Esophagus squamous epithelium (tissue), 5 donors: ENCODE results near the gene THRSP. TPM values are rescaled to one million over a fixed set of nuclear protein-coding genes. Genes with fewer than 3 reads are reported as not detected.
"Not testable (repeated sequence)": the region's sequence is repeated elsewhere in the genome, so short reads cannot be mapped to it uniquely, and the experiment has no call there.

Experiments
- DNase-seq: peaks from one replicate; lab custom pipeline; 2025; lab: John Stamatoyannopoulos, UW
- H3K27ac ChIP-seq, 4 donors: fragments of 200-600 bp; sonication (generic); one replicate each; pipeline ENCODE4 v1.5.1; 2016 to 2019; ENCODE audit warnings: mild to moderate bottlenecking in 1 of 4
- H3K27me3 ChIP-seq, 4 donors: fragments of 200-600 bp; sonication (generic); 1 replicate in 3 of 4; 2 replicates in 1 of 4; pipeline versions ENCODE4 v1.5.1 to v1.6.0; 2017 to 2021; ENCODE audit warnings: antibody characterized with exemption in 1 of 4
- H3K36me3 ChIP-seq, 3 donors: fragments of 200-600 bp; sonication (generic); one replicate each; pipeline ENCODE4 v1.5.1; 2016 to 2019
- H3K4me1 ChIP-seq, 3 donors: fragments of 200-600 bp; sonication (generic); one replicate each; pipeline ENCODE4 v1.5.1; 2017 to 2019
- H3K4me3 ChIP-seq, 4 donors: fragments of 200-600 bp; sonication (generic); 1 replicate in 3 of 4; 2 replicates in 1 of 4; pipeline ENCODE4 v1.5.1; 2016 to 2019; ENCODE audit warnings: mild to moderate bottlenecking in 2 of 4, moderate library complexity in 1 of 4
- H3K9me3 ChIP-seq, 3 donors: fragments of 200-600 bp; sonication (generic); one replicate each; pipeline ENCODE4 v1.5.1; 2016 to 2019
- CTCF ChIP-seq, 6 experiments: fragments of 450-650 bp in 4 of 6; fragments of 200-600 bp in 2 of 6; sonication (generic) in 2 of 6; IDR thresholded peaks; one replicate each; pipeline ENCODE4 v1.5.1; 2016 to 2019; ENCODE audit warnings: antibody characterized with exemption in 6 of 6, mild to moderate bottlenecking in 4 of 6, moderate library complexity in 4 of 6
- POLR2A ChIP-seq, 4 donors: fragments of 450-650 bp; IDR thresholded peaks; one replicate each; pipeline ENCODE4 v1.6.1; 2017; ENCODE audit warnings: antibody characterized with exemption in 4 of 4, mild to moderate bottlenecking in 4 of 4, moderate library complexity in 3 of 4
- WGBS, 2 donors: methylation state at CpG; one replicate each; pipeline ENCODE4 v1.1.5; 2018; 5-methylcytosine and 5-hydroxymethylcytosine counted together
- intact Hi-C: fragments of 100-400 bp; cut with DNase I; formaldehyde crosslinking; loops from one replicate; pipeline ENCODE4 v1.15.0; 2022
- total RNA-seq, 4 donors: library from RNA; depleted of rRNA; stranded (reverse); fragments of >200 nt; gene quantifications; one replicate each; pipeline ENCODE4 v1.1.0, GENCODE V29; 2016
- donor health status: DM: yes; HTN: yes; CAD: no.

Gene THRSP
- not detected for total RNA-seq

- no peak for DNase-seq
- no peak within 1 kb of the TSS for H3K27ac ChIP-seq
- no peaks in the 10 kb centered on the region for H3K27me3 ChIP-seq
- no peak within 1 kb of the TSS for H3K4me3 ChIP-seq
- TF ChIP-seq CTCF (IDR thresholded peaks at IDR 0.05): no peak
- H3K4me1 ChIP-seq: no peaks in the 10 kb centered on the region
- WGBS, 2 donors: 86 to 94% methylated on average over 7 to 8 of the region's 14 CpGs
- no peaks in the 10 kb centered on the region for H3K9me3 ChIP-seq
- H3K36me3 ChIP-seq: peaks cover 0 to 21% (median 0%) of the 10 kb centered on the region in 3 donors
- intact Hi-C loops: no loop called here
Measured at GRCh38 chr11:78063440-78064181, at the start of gene THRSP. Gene THRSP (plus strand): TSS chr11:78063861. CDS start chr11:78063882, 21 bp downstream.

DNA sequence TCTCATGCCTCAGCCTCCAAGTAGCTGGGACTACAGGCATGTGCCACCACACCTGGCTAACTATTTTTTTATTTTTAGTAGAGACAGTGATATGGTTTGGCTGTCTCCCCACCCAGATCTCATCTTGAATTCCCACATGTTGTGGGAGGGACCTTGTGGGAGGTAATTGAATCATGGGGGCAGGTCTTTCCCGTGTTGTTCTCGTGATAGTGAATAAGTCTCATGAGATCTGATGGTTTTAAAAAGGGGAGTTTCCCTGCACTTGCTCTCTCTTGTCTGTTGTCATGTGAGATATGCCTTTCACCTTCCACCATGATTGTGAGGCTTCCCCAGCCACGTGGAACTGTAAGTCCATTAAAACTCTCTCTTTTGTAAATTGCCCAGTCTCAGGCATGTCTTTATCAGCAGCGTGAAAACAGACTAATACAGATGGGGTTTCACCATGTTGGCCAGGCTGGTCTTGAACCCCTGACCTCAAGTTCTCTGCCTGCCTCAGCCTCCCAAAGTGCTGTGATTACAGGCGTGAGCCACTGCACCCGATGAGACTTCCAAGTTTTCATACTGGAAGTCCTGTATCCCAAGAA is 48.6 kb upstream of the THRSP start:
- intact Hi-C loops, H3K9me3 ChIP-seq: not testable (repeated sequence)
- 56 to 68% methylated on average over 4 to 5 of the region's 6 CpGs for WGBS, 2 donors

GRCh38 chr11:78015878-78016277 is 47.8 kb upstream of the THRSP start:
- TF ChIP-seq POLR2A (IDR thresholded peaks at IDR 0.05): no peak
- no peak for TF ChIP-seq CTCF (IDR thresholded peaks at IDR 0.05)
- Histone ChIP-seq H3K4me3 (no peak overlapping the region), H3K27ac (no peak overlapping the region), H3K4me1 (no peaks in the 10 kb centered on the region), H3K36me3 (peaks cover 0 to 16% (median 0%) of the 10 kb centered on the region in 3 donors), H3K9me3 (no peaks in the 10 kb centered on the region), H3K27me3 (no peaks in the 10 kb centered on the region)
- intact Hi-C loops: no loop called here
- 80 to 100% methylated on average over 1 of the region's 1 CpG for WGBS, 2 donors
- DNase-seq: no peak

More for the DNA sequence above, 48.6 kb upstream of the THRSP start:
- H3K27ac ChIP-seq, DNase-seq, H3K4me1 ChIP-seq, H3K4me3 ChIP-seq, H3K27me3 ChIP-seq: not testable (repeated sequence)
- peaks cover 0 to 16% (median 0%) of the 10 kb centered on the region in 3 donors for H3K36me3 ChIP-seq

DNA sequence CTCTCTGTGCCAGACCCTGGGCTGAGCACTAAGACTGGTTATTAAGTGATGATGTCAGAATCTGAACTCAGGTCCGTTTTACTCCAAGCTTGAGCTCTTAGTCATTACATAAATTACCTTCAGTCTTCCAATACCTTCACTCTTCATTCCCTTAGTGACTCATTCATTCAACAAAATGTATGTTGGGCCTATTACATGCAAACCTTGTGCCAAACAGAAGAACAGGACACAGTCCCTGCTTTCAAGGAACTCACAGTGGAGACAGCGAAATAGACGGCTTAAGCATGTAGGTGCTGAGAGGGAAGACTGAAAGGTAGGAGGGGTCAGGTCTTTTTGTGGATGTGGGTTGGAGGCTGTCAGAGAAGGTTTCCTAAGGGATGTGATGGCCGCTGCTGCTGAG is 43.9 kb upstream of the THRSP start:
- intact Hi-C loops: no loop called here
- Histone ChIP-seq H3K27ac (no peak overlapping the region), H3K36me3 (peaks cover 0 to 16% (median 0%) of the 10 kb centered on the region in 3 donors), H3K4me1 (peaks cover 0 to 19% (median 9%) of the 10 kb centered on the region in 3 donors), H3K9me3 (no peaks in the 10 kb centered on the region), H3K4me3 (no peak overlapping the region), H3K27me3 (no peaks in the 10 kb centered on the region)
- TF ChIP-seq POLR2A (IDR thresholded peaks at IDR 0.05): no peak
- TF ChIP-seq CTCF (IDR thresholded peaks at IDR 0.05): no peak
- 46 to 57% methylated on average over 4 of the region's 4 CpGs for WGBS, 2 donors
- DNase-seq: no peak

GRCh38 chr11:78020246-78020645 is 43.4 kb upstream of the THRSP start:
- DNase-seq: no peak
- Histone ChIP-seq H3K4me1 (peaks cover 0 to 19% (median 9%) of the 10 kb centered on the region in 3 donors), H3K4me3 (no peak overlapping the region), H3K36me3 (peaks cover 0 to 16% (median 0%) of the 10 kb centered on the region in 3 donors), H3K27me3 (no peaks in the 10 kb centered on the region), H3K27ac (no peak overlapping the region), H3K9me3 (no peaks in the 10 kb centered on the region)
- intact Hi-C loops: no loop called here
- TF ChIP-seq CTCF (IDR thresholded peaks at IDR 0.05) (no peak), POLR2A (IDR thresholded peaks at IDR 0.05) (no peak)
- 42 to 45% methylated on average over 3 of the region's 3 CpGs for WGBS, 2 donors
